MCF 10A (cell line): ENCODE data around the gene DAGLA. TPM values are rescaled to one million over a fixed set of nuclear protein-coding genes. Genes with fewer than 3 reads are reported as not detected.

Experiments
- BruUV-seq: library from RNA; stranded (reverse); fragments of 400-500 nt; replicated peaks from 2 replicates; lab custom pipeline; 2021; lab: Mats Ljungman, UMichigan
- CTCF ChIA-PET: fragments of 300-600 bp; sonication (Branson Sonifier 250); formaldehyde crosslinking; extraction: SDS; loops from one replicate; lab custom pipeline; 2021; ENCODE audit warnings: antibody characterized with exemption, inconsistent platforms; lab: Yijun Ruan, JAX
- POLR2A ChIA-PET: fragments of 300-600, 350-650 bp; sonication (Branson Sonifier 250); formaldehyde crosslinking; extraction: SDS; loops from one replicate; lab custom pipeline; 2020; ENCODE audit warnings: antibody characterized with exemption, inconsistent platforms; lab: Yijun Ruan, JAX
- DNase-seq: peaks from one replicate; pipeline ENCODE4 v3.0.0-alpha.2; 2018; ENCODE audit not compliant: unreplicated experiment
- H3K27ac Mint-ChIP-seq: one replicate; pipeline ENCODE4 v1.8.0; 2022; ENCODE audit warnings: mild to moderate bottlenecking, low read depth, mixed read lengths; ENCODE audit not compliant: unreplicated experiment
- H3K27me3 Mint-ChIP-seq: one replicate; pipeline ENCODE4 v1.8.0; 2022; ENCODE audit warnings: mixed read lengths; ENCODE audit not compliant: insufficient read depth, unreplicated experiment
- H3K36me3 Mint-ChIP-seq: one replicate; pipeline ENCODE4 v1.8.0; 2022; ENCODE audit warnings: mild to moderate bottlenecking, moderate library complexity, mixed read lengths; ENCODE audit not compliant: insufficient read depth, unreplicated experiment
- H3K4me1 Mint-ChIP-seq: one replicate; pipeline ENCODE4 v1.8.0; 2022; ENCODE audit warnings: mixed read lengths; ENCODE audit not compliant: insufficient read depth, unreplicated experiment
- H3K4me3 Mint-ChIP-seq: one replicate; pipeline ENCODE4 v1.8.0; 2022; ENCODE audit warnings: mild to moderate bottlenecking, moderate library complexity, mixed read lengths; ENCODE audit not compliant: unreplicated experiment
- H3K9me3 Mint-ChIP-seq: one replicate; pipeline ENCODE4 v1.8.0; 2022; ENCODE audit warnings: mixed read lengths; ENCODE audit not compliant: unreplicated experiment
- intact Hi-C: fragments of 100-400 bp; cut with micrococcal nuclease; formaldehyde crosslinking; loops from 2 replicates; pipeline ENCODE4 v1.14.1; 2022
- total RNA-seq: library from RNA; stranded (reverse); gene quantifications from 2 replicates; pipeline ENCODE4 v1.2.3, GENCODE V29; 2022
- TF ChIP-seq, protein P1 (sequence below): fragments of 200-600 bp; IDR thresholded peaks from one replicate; pipeline ENCODE4 v1.8.0; 2022; ENCODE audit warnings: antibody characterized with exemption, mild to moderate bottlenecking; ENCODE audit not compliant: unreplicated experiment

The DAGLA gene
- total RNA-seq, 1 experiment from 2014 or later, result 1.5 TPM

- TF ChIP-seq, protein P1, sequence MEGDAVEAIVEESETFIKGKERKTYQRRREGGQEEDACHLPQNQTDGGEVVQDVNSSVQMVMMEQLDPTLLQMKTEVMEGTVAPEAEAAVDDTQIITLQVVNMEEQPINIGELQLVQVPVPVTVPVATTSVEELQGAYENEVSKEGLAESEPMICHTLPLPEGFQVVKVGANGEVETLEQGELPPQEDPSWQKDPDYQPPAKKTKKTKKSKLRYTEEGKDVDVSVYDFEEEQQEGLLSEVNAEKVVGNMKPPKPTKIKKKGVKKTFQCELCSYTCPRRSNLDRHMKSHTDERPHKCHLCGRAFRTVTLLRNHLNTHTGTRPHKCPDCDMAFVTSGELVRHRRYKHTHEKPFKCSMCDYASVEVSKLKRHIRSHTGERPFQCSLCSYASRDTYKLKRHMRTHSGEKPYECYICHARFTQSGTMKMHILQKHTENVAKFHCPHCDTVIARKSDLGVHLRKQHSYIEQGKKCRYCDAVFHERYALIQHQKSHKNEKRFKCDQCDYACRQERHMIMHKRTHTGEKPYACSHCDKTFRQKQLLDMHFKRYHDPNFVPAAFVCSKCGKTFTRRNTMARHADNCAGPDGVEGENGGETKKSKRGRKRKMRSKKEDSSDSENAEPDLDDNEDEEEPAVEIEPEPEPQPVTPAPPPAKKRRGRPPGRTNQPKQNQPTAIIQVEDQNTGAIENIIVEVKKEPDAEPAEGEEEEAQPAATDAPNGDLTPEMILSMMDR, result no peak
- intact Hi-C loops, result no loop called here
- Mint-ChIP-seq H3K27me3 (no peaks in the 10 kb centered on the region), H3K36me3 (peaks cover 21% of the 10 kb centered on the region), H3K27ac (peak overlapping the region; percentile 2), H3K9me3 (no peaks in the 10 kb centered on the region), H3K4me1 (peaks cover 6% of the 10 kb centered on the region), H3K4me3 (no peak overlapping the region)
- ChIA-PET POLR2A (interaction anchor here (1.8 to 3.0 kb wide), 5 partner anchors 19 to 286 kb away, joined by 6 to 23 read pairs (median 12); no protein-coding TSS in a partner anchor), CTCF (interaction anchor here (0.6 to 12.8 kb wide), 25 partner anchors 9 to 312 kb away, joined by 3 to 148 read pairs (median 10); partner anchors contain the start of genes BEST1 and FADS2)
- no peak for DNase-seq
- no TSS peak for BruUV-seq
Measured at GRCh38 chr11:61795876-61796526, 115.8 kb downstream of the DAGLA start.

Other genes starting within 250 kb of the DAGLA start
- not detected in 2 replicates for gene LRRC10B, start 171.6 kb upstream of the DAGLA start, total RNA-seq
- 25.2 and 57.7 TPM in 2 replicates for gene SYT7, start 99.3 kb upstream of the DAGLA start, total RNA-seq
- 0.16 TPM in 1 of 2 replicates, not detected in the other for gene MYRF, start 72.2 kb downstream of the DAGLA start, total RNA-seq
- gene TMEM258, start 112.2 kb downstream of the DAGLA start, total RNA-seq, result 184 and 300 TPM in 2 replicates
- 19.9 and 21.5 TPM in 2 replicates for gene FEN1, start 112.5 kb downstream of the DAGLA start, total RNA-seq
- gene FADS1, start 136.6 kb downstream of the DAGLA start, total RNA-seq, result 24.2 and 27.5 TPM in 2 replicates
- gene FADS2, start 147.9 kb downstream of the DAGLA start, total RNA-seq, result 7.5 and 20.6 TPM in 2 replicates
- gene FADS3, start 211.2 kb downstream of the DAGLA start, total RNA-seq, result 145 and 184 TPM in 2 replicates
- 2.3 and 4.5 TPM in 2 replicates for gene RAB3IL1, start 237.2 kb downstream of the DAGLA start, total RNA-seq